Posterior vena cava (tissue), 2 donors: ENCODE data around the gene ADAMTS6. TPM values are rescaled to one million over a fixed set of nuclear protein-coding genes. Genes with fewer than 3 reads are reported as not detected.

ENCODE experiments used
- DNase-seq: peaks from one replicate; pipeline ENCODE4 v3.0.0-alpha.2; 2020; ENCODE audit warnings: low spot score
- intact Hi-C, 2 donors: fragments of 100-400 bp; cut with DNase I; formaldehyde crosslinking; loops; one replicate each; pipeline versions ENCODE4 v1.14.1 to v1.14.2; 2022 to 2023
- total RNA-seq, 2 donors: library from RNA; stranded (reverse); fragmentation: NEBNext Ultra II Directional; extraction: Animal tissue kit (Norgen Biotek cat#: 25700); gene quantifications; one replicate each; pipeline ENCODE4 v1.2.1, GENCODE V29; 2021
- donor health status: DM: yes; HTN: yes; CAD: no.
- donor health status: DM: yes; HTN: yes; CAD: no.

The ADAMTS6 gene
- total RNA-seq, 2 donors from 2014 or later = 5.5 to 14.4 TPM

DNA sequence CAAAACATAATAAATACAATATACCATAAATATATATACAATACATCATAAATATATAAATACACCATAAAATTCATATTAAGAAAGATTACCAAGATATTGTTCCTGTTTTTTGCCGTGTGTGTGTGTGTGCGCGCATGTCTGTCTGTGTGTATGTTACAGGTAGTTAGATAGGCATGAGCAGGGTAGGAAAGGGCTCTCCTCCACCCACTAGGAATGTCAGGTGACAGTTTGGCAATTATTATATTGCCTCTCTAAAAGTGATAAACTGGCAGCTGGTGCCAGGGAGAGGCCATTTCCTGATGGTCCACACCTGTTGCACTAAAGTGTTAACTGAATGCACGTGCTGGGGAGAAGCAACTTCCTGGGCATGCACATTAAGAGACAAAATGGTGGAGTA, 232.8 kb downstream of the ADAMTS6 start:
- DNase-seq = no peak
- intact Hi-C loops = loop anchor here in 1 of 2 donors (2.0 kb wide), 1 partner anchor 26 kb away; no protein-coding TSS in a partner anchor

DNA sequence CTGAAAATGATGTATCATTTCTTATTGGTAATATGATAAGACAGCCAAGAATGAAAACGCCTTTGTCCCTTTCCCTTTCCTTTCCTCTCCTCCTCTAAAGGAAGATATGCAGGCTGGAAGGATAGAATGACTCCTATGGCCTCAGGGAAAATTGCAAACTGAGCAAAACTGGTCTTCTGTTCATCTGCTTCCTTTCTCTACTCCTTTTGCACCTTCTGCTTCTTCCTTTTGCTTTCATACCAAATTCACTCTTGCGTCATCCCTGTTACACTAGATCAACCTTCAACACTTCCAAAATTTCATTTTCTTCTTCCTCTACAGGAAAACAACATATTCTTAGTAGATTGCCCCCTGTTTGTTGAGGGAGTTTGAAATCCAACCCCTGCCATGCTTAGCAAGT, 234.1 kb downstream of the ADAMTS6 start:
- no peak for DNase-seq
- intact Hi-C loops = no loop called here

DNA sequence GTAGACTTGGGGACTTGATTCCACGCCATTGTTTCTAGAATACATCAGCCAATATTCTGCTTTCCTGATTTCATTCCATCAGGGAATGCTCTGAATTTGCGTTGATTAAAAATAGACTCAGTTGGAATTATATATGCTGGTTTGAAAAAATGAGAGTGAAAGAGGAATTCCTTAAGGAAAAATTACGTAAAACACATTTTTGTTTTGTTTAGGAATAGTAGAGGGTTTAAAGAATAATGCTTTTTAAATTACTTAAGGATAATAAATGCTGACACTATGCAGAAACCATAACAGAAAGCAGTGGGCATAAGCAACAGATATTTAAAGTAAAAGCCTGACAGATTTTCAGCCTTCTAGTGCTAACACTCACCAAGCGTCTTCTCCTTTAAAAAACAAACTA, 235.0 kb downstream of the ADAMTS6 start:
- intact Hi-C loops = no loop called here
- no peak for DNase-seq

DNA sequence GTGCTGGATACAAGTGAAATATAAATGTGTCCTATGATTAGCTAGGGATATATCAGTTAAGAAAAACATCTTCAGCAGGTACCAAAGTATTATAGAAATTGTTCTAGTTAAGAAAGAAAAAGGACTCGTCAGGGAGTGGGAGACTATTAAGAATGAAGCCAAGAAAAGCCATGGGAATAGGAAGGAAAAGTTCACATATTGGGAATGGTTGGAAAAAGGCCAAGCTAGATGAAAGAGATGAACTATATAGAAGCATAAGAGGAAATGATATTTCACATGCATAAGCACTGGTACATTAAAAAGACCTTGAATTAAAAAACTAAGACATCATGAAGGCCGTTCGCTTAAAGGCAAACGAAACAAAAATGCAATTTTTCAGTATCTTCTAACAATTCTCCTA, 237.7 kb downstream of the ADAMTS6 start:
- DNase-seq = no peak
- intact Hi-C loops = no loop called here

DNA sequence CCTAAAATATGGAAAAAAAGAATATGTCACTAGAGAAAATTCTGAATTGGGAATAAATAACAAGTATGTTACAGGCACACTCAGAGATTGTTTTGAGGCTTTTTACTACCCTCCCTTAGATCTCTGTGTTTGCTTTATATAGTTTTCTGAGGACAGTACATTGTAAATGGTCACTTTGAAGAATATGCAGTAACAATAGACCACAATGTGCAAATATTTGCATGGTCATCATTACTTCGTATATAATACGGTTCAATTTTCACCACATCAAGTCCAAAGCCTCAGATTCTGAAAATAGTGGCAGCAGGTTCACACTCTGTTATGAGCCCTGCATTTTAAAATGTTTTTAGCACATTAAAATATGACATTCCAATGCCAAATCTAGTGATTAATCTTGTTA, 238.6 kb downstream of the ADAMTS6 start:
- no peak for DNase-seq

DNA sequence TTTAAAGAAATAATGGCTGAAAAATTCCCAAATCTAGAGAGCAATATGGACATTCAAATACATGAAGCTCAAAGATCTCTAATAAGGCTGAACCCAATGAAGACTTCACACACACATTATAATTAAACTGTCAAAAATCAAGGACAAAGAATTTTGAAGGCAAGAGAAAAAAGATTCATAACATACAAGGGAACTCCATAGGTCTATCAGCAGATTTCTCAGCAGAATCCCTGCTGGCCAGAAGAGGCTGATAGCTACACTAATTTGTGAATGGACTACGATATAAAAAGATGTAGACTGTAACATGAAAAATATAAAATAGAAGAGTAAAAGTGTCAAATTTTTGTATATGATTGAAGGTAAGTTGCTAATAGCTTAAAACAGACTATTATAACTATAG, 251.9 kb downstream of the ADAMTS6 start:
- intact Hi-C loops = no loop called here
- no peak for DNase-seq

More for the DNA sequence above, 238.6 kb downstream of the ADAMTS6 start:
- intact Hi-C loops = no loop called here

DNA sequence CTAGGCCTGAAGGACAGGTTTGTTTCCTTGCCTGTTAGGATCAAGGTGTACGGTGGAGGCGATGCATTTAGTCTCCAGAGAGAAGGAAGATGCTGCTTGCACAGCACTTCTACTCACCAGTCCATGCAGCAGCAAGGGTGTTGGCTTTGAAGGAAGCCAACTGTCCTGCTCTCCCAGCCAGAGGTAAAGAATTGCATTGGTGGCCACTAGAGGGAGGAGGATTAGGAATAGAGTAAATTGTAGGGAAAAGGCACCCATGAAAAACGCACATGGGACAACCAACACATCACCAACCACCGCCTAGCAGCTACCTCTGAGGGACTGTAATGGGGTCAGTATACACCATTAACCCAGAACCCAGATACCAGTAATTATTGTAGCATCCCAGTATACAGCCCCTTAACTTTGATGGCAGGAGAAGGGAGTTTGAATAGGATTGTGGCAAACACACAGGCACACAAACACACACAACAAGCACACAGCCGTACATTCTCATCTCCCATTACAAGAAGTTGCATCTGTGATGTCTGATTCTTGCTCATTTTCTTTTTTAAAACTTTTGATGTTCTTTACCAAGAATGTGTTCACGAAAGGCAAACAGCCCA, 267.7 kb downstream of the ADAMTS6 start:
- no peak for DNase-seq
- intact Hi-C loops = no loop called here

DNA sequence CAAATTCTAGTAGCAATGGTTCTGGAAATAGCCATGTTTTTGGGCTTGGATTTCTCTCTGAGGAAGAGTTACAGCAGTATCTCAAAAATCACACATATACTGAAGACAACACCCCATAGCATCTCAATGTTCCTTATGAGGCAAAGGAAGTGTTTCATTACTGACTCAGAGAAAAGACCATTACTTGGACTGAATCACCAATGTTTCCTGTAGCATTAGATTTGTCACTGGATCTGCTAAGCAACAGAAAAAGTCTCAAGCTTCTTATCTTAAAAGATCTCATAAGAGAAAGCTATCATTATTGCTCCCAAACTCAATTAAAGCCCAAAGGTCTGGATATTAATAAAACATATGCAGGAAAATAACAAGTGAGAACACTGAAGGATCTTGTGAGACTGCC, 272.4 kb downstream of the ADAMTS6 start:
- no peak for DNase-seq
- intact Hi-C loops = loop anchor here in 1 of 2 donors (10.0 kb wide), 1 partner anchor 245 kb away; no protein-coding TSS in a partner anchor

DNA sequence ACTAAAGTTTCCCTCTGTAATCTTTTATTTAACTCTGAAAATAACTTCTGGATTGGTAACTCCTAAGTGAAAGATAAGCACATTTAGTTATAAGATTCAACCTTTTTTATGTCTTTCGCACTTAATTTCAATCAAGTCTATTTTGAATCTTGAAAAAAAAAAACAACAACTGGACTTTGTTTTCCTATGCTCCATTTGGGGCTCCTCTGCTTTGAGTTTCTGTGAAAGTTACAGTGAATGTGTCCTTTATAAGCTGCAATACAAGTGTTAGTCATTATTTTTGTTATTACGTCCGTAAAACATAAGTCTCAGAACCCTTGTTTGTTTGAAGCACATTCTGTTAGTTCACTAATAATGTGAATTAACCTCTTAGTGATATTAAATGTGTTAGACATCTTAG, 276.8 kb downstream of the ADAMTS6 start:
- no peak for DNase-seq
- intact Hi-C loops = loop anchor here in 1 of 2 donors (10.0 kb wide), 1 partner anchor 240 kb away; no protein-coding TSS in a partner anchor

DNA sequence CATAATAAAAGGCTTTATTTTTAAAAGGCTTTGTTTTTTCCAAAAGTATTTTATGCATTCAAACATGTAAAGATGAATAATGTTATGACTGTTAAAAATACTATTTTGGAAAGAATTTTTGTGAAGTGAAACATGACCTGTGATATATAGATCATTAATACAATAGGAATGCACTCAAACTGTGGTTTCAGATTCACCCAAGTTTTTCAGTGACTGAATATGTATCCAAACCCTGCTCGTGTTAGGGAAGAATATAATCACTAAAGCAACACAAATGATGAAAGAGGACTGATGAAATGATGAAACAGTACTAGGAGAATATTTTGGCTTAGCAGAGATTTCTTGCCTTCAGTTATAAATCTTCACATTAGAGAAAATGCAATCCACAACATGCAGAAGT, 278.0 kb downstream of the ADAMTS6 start:
- intact Hi-C loops = loop anchor here in 1 of 2 donors (10.0 kb wide), 1 partner anchor 239 kb away; no protein-coding TSS in a partner anchor
- DNase-seq = no peak

DNA sequence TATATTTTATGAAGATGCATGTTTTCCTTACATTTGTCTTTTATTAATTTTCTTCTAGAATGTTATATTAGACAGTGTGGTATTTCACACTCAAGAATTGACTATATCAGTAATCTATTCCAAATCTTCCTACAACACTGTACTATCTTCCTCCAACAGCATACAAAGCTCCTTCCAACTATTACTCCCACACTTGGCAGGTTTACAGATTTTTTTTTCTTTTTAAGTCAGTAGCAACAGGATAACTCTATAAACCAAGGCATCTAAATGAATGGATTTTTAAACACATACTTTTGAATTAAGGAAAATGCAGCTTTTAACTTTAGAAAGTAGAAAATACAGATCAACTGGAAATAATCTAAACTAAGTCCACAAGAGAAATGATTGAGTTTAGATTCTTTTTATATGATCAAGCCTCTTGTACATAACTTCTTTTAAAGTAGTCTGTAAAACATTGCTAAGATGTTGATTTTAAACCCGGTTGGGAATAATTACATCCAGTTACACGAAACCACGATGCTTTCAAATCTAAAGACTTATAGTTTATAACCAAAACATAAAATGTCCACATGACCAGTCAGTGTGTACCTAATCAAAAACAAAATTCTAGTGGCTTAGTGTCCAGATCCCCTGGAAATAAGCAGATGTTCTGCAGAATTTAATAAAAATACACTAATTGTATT, 281.6 kb downstream of the ADAMTS6 start:
- intact Hi-C loops = loop anchor here in 1 of 2 donors (10.0 kb wide), 1 partner anchor 235 kb away; no protein-coding TSS in a partner anchor
- DNase-seq = no peak

DNA sequence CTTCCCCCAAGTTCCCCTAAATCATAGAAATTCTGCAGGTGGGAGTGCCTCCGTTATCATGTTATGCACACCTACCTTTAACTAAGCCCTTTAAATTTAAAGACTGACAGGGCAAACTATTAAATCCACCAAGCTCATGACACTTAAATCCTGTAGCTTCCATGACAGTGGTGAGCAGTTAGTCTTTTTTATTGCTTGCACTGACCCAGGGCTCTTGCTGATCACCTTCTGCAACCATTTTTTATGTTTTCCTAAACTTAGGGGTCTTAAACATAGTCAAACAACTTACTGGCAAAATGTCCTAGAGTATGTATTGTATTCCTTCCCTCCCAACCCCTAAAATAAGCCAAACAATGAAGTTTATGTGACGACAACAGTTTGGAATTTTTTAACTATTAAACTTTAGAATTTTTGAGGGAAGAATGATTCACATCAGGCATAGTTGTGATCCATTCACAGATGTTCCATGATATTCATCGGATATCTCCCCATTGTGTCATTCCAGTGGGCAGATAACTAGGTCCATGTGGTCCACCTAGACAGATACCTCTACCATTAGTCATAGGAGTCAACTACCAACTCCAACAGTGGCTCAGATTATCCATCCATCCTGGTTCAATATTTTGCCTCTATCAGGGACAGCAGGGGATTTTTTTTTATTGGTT, 283.1 kb downstream of the ADAMTS6 start:
- intact Hi-C loops = no loop called here
- DNase-seq = no peak

DNA sequence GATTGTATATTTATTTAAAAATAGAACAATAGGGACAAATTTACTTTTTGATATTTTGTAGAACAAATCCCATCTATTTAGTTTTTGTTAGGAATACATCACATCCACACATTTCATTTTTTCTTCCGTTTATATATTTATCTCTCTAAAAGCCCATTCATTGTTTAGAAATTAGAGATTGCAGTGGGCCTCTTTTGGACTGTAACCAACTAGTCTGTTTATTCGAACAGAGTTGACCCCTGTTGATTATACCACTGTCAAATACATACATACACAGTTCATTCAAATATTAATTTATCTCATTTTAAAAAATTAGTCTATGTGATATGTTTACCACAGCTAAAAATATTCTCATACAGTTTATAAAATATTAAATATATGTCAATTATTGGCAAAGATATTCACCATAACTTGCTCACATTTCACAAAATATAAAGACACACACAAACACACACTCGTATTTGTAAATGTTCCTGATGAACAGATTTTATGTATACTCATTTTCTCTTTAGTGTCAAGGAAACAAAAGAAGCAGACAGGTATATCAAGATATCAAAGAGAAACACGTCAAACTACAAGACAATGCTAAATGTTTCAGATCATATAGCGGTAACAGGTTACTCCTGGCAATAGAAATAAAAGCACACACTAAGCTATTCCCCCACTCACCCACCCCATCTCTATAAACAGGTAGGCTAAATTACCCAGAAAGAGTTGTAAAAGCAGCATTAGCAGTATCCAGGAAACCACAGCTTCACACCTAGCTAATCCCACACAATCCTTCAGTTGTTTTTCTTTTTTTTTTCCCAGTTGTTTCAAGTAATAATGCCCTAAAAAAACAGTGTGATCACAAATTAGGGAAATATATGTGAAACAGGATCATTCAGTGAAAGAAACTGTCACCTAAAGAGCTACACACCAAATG, 283.9 kb downstream of the ADAMTS6 start:
- intact Hi-C loops = no loop called here
- DNase-seq = no peak

DNA sequence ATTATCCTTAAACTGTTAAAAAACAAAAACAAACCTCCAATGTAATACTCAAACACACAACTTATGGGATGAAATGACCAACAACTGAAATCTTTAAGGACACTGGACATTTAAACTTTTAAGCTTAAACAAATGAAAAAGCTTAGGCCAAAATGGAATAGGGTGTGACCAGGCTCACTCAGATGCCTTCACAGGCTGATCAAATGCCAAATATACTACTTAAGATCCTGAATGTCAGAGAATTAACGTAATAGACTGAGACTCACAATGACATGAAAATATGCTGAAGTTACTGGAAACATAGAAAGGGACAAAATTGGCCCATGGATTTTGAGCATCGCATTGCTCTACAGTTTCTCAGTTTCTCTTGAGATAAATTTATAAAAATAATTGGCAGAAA, 286.8 kb downstream of the ADAMTS6 start:
- intact Hi-C loops = no loop called here
- DNase-seq = no peak

DNA sequence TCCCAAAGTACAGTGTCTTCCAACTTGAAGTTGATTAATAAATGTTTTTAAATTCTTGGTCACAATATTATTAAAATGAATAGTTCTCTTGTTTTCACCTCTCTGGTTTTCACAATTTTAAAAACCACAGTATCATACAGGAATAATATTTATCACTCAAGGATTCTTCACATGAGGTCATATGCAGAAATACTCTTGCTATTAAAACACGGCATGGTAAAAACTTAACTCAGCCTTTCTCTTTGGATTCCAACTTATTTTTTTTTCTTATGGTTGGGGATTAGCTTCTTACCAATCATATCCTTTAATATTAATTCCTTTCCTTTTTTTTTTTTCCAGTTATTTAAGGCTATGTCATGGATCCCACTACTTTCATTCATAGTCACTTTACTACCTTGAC, 289.4 kb downstream of the ADAMTS6 start:
- no peak for DNase-seq
- intact Hi-C loops = no loop called here

DNA sequence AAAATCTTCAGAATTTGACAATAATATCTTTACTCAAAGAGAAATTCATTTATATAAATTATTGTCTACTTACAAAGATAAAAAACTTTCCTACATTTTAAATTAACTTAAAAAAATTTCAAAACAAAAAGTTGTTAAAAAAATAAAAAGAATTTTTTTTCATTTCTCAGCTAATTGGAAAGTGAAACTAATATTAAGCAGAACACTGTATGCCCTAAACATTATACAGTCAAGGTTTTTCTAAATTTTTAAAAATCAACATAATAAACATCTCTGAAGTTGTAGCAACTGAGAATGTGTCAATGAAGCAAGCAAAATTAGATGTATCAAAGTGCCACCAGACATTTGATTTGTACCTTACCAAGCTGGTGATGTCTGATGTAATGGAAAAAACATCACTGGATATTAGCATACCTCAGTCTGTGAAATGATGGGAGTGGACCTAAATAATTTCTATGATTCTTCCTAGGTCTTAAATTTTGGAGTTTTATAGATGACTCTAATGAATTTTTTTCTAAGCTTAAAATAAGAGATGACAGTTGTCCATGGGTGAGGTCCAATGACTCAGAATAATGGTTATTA, 290.1 kb downstream of the ADAMTS6 start:
- intact Hi-C loops = no loop called here

DNA sequence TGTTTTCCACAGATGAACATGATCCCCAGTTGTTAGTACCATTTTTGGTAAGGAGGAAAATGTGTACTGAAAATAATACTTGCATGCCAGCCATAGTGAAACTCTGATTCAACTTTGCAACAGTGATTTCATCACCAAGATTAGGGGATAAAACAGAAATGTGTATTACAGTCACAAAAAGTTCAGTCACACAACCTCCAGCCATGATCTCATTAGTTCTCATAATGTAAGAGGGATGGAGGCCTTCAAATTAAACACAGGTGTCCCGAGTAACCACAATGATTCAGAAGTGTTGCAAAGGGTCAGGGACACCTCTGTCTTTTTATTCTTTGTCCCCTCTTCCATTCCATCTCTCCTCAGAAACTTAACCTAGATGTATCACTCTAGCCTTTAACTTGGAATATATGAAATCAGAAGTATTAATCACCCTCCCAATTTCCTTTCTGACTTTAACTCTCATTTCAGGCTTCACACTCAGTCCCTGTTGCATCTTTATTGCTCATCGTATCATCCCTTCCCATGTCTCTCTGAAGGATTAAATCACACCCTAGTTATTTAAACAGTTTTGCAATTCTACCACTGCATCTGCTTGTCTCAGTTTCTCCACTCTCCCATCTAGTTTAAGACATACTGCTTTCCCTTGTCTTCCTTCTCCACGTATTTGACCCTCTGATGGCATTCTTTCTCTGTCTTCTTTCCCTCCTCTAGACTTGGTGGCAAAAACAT, 291.2 kb downstream of the ADAMTS6 start:
- DNase-seq = no peak
- intact Hi-C loops = no loop called here

More for the DNA sequence above, 290.1 kb downstream of the ADAMTS6 start:
- DNase-seq = no peak

DNA sequence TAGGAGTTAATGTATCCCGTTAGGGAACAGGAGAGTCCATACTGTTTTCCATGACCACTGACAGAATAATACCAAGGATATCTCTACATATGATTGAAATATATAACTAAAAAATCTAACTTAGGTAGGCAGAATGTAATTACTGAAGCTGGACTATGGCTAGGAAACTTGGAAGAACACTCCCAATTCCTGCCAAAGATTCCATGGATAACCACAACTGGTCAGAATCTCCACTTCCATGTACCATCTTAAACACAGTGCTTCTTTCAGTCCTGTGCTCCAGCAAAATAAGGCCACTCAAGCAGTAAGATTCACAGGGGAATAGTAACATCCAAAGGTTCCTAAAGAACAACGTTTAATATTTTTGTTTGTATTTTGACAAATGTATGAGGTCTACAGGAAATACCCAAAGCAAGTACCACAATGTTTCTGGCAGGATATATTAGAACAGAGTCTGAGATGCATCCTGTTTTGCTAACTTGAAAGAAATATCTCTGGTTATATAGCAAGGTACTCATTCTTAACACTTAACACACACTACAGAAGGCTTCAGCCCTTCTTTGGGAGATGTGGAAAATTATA, 295.0 kb downstream of the ADAMTS6 start:
- intact Hi-C loops = no loop called here
- DNase-seq = no peak
